Activated T-helper 2 cell treated with anti-CD3 and anti-CD28 coated beads, Interferon-gamma antibody, Interleukin-2, Interleukin-4, amounts not matched to agents 10 μg/mL and 5 μg/mL and 100 μg/mL, durations not matched to agents 14 hours and 24 hours and 36 hours (primary cell): Measurements from ENCODE around the gene SELENOS. TPM values are rescaled to one million over a fixed set of nuclear protein-coding genes. Genes with fewer than 3 reads are reported as not detected.
A peak's percentile ranks its signal among the peaks of the same experiment; 100 is the strongest.

ENCODE experiments used
- DNase-seq: peaks from one replicate; pipeline ENCODE4 v3.0.0; 2021; ENCODE audit warnings: low spot score
- H3K27ac Mint-ChIP-seq: one replicate; pipeline ENCODE4 v1.8.0; 2021; ENCODE audit warnings: mixed read lengths
- H3K27me3 Mint-ChIP-seq: one replicate; pipeline ENCODE4 v1.8.0; 2021; ENCODE audit warnings: low read depth, mixed read lengths
- H3K36me3 Mint-ChIP-seq: one replicate; pipeline ENCODE4 v1.8.0; 2021; ENCODE audit warnings: low read depth, mixed read lengths
- H3K4me1 Mint-ChIP-seq: one replicate; pipeline ENCODE4 v1.8.0; 2021; ENCODE audit warnings: low read depth, mixed read lengths
- H3K4me3 Mint-ChIP-seq: one replicate; pipeline ENCODE4 v1.8.0; 2021; ENCODE audit warnings: low read depth, mild to moderate bottlenecking, moderate library complexity, mixed read lengths
- H3K9me3 Mint-ChIP-seq: one replicate; pipeline ENCODE4 v1.8.0; 2021; ENCODE audit warnings: mixed read lengths
- intact Hi-C: fragments of 100-400 bp; cut with micrococcal nuclease; formaldehyde crosslinking; loops from one replicate; pipeline ENCODE4 v1.15.1; 2023
- total RNA-seq: library from RNA; stranded (reverse); gene quantifications from 2 replicates; pipeline ENCODE4 v1.2.3, GENCODE V29; 2022

SELENOS gene
- total RNA-seq, 1 donor from 2014 or later = 39.2 TPM

- Mint-ChIP-seq H3K27me3 (no peaks in the 10 kb centered on the region), H3K9me3 (peaks cover 12% of the 10 kb centered on the region), H3K36me3 (peaks cover 87% of the 10 kb centered on the region), H3K4me1 (peaks cover 48% of the 10 kb centered on the region), H3K4me3 (no peak overlapping the region), H3K27ac (no peak overlapping the region)
- DNase-seq = no peak
- intact Hi-C loops = no loop called here
Measured at GRCh38 chr15:101233651-101234280, 43.5 kb downstream of the SELENOS start.

- no peak overlapping the region for H3K27ac Mint-ChIP-seq
- H3K9me3 Mint-ChIP-seq = peaks cover 23% of the 10 kb centered on the region
- H3K4me1 Mint-ChIP-seq = peaks cover 49% of the 10 kb centered on the region
- H3K36me3 Mint-ChIP-seq = peaks cover 90% of the 10 kb centered on the region
- H3K27me3 Mint-ChIP-seq = no peaks in the 10 kb centered on the region
- no peak for DNase-seq
- intact Hi-C loops = no loop called here
- no peak overlapping the region for H3K4me3 Mint-ChIP-seq
Measured at GRCh38 chr15:101232677-101233076, 44.6 kb downstream of the SELENOS start.

GRCh38 chr15:101228313-101228712 is 49.0 kb downstream of the SELENOS start:
- H3K27ac Mint-ChIP-seq = peak overlapping the region; percentile 48
- intact Hi-C loops = no loop called here
- peaks cover 93% of the 10 kb centered on the region for H3K36me3 Mint-ChIP-seq
- H3K27me3 Mint-ChIP-seq = no peaks in the 10 kb centered on the region
- DNase-seq = no peak
- peaks cover 25% of the 10 kb centered on the region for H3K9me3 Mint-ChIP-seq
- no peak overlapping the region for H3K4me3 Mint-ChIP-seq
- H3K4me1 Mint-ChIP-seq = peaks cover 61% of the 10 kb centered on the region

GRCh38 chr15:101225658-101226057 is 51.6 kb downstream of the SELENOS start:
- Mint-ChIP-seq H3K4me3 (no peak overlapping the region), H3K36me3 (peaks cover 75% of the 10 kb centered on the region), H3K27me3 (no peaks in the 10 kb centered on the region), H3K4me1 (peaks cover 62% of the 10 kb centered on the region), H3K9me3 (peaks cover 21% of the 10 kb centered on the region), H3K27ac (peak overlapping the region; percentile 14)
- intact Hi-C loops = no loop called here
- DNase-seq = no peak

Other genes with a start within 250 kb of the SELENOS start
- 50.5 and 52.2 TPM in 2 replicates for gene CHSY1, start 25.4 kb downstream of the SELENOS start, total RNA-seq
- gene SNRPA1, start 17.8 kb upstream of the SELENOS start, total RNA-seq = 189 and 197 TPM in 2 replicates
- gene PCSK6, start 212.2 kb upstream of the SELENOS start, total RNA-seq = 0.83 and 1.9 TPM in 2 replicates